RWPE2 (cell line): Measurements from ENCODE around the gene CRB1.

ENCODE experiments used
- ATAC-seq: fragments of 200-7000 bp; cut with Tn5 transposase; 3 replicates; pipeline ENCODE4 v1.9.1; 2021; ENCODE audit warnings: low read depth
- DNase-seq: peaks from one replicate; pipeline ENCODE4 v3.0.0-alpha.2; 2020; ENCODE audit warnings: low spot score
- H3K27ac ChIP-seq: fragments of 450-650 bp; 2 replicates; pipeline ENCODE4 v1.5.1; 2017; ENCODE audit warnings: mild to moderate bottlenecking; ENCODE audit not compliant: poor library complexity, severe bottlenecking
- H3K27me3 ChIP-seq: fragments of 250-450 bp; sonication (Bioruptor Pico); 2 replicates; pipeline ENCODE4 v1.5.1; 2021; ENCODE audit warnings: mild to moderate bottlenecking, moderate library complexity; ENCODE audit not compliant: insufficient read depth, poor library complexity, severe bottlenecking
- H3K36me3 ChIP-seq: fragments of 250-450 bp; sonication (Bioruptor Pico); 2 replicates; pipeline ENCODE4 v1.5.1; 2020; ENCODE audit warnings: low read depth, mild to moderate bottlenecking, moderate library complexity
- H3K4me1 ChIP-seq: fragments of 250-450 bp; sonication (Bioruptor Pico); 2 replicates; pipeline ENCODE4 v1.5.1; 2021; ENCODE audit warnings: mild to moderate bottlenecking, moderate library complexity; ENCODE audit not compliant: insufficient read depth, poor library complexity, severe bottlenecking
- H3K4me3 ChIP-seq: fragments of 250-450 bp; sonication (Bioruptor Pico); 2 replicates; pipeline ENCODE4 v1.5.1; 2021; ENCODE audit warnings: mild to moderate bottlenecking, moderate library complexity; ENCODE audit not compliant: severe bottlenecking
- H3K9me3 ChIP-seq: fragments of 250-450 bp; sonication (Bioruptor Pico); 2 replicates; pipeline ENCODE4 v1.5.1; 2021; ENCODE audit warnings: mild to moderate bottlenecking, moderate library complexity; ENCODE audit not compliant: severe bottlenecking
- TF ChIP-seq, protein P1 (sequence below): fragments of 450-650 bp; IDR thresholded peaks from one replicate; pipeline ENCODE4 v1.5.1; 2017; ENCODE audit warnings: mild to moderate bottlenecking, moderate library complexity; ENCODE audit not compliant: poor library complexity, severe bottlenecking

CRB1 gene

DNA sequence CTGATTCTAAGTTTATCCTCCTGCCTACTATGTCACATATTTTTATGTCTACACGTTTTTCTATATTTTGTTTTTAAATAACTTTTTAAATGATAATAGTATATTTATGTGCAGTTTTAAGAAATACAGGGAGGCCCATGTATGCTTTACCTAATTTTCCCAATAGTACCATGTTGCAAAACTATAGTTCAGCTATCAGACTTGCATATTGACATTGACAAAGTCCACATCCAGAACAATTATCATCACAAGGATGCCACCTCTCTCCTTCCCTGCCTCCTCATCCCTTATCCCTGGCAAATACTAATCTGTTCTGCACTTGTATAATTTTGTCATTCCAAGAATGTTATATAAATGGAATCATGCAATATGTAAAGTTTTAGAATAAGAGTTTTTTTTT lies 90.9 kb downstream of the CRB1 start:
- no peaks in the 10 kb centered on the region for H3K9me3 ChIP-seq
- DNase-seq (no peak), ATAC-seq (no peak)
- H3K4me1 ChIP-seq = no peaks in the 10 kb centered on the region
- no peak overlapping the region for H3K4me3 ChIP-seq
- H3K36me3 ChIP-seq = no peaks in the 10 kb centered on the region
- H3K27ac ChIP-seq = no peak overlapping the region
- TF ChIP-seq, protein P1, sequence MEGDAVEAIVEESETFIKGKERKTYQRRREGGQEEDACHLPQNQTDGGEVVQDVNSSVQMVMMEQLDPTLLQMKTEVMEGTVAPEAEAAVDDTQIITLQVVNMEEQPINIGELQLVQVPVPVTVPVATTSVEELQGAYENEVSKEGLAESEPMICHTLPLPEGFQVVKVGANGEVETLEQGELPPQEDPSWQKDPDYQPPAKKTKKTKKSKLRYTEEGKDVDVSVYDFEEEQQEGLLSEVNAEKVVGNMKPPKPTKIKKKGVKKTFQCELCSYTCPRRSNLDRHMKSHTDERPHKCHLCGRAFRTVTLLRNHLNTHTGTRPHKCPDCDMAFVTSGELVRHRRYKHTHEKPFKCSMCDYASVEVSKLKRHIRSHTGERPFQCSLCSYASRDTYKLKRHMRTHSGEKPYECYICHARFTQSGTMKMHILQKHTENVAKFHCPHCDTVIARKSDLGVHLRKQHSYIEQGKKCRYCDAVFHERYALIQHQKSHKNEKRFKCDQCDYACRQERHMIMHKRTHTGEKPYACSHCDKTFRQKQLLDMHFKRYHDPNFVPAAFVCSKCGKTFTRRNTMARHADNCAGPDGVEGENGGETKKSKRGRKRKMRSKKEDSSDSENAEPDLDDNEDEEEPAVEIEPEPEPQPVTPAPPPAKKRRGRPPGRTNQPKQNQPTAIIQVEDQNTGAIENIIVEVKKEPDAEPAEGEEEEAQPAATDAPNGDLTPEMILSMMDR = no peak
- H3K27me3 ChIP-seq = no peaks in the 10 kb centered on the region

DNA sequence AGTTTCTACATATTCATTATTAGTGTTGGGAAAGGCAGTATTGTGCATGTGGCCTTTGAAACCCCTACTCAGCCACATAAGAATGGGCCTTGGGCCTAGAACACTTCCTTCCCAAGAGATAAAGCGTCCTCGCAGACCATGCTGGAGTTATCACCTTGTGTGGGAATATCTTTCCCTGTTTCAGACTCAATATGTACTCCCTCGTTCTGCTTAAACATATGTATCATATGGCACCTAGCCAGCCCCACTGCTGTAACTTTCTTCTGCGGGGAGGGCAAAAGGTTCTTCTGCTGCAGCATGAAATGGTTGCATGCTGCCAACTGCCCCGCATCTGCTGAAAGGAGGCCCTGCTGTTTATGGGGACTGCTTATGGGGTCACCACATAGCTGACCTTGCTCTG lies 92.0 kb downstream of the CRB1 start:
- Histone ChIP-seq H3K4me1 (no peaks in the 10 kb centered on the region), H3K27ac (no peak overlapping the region), H3K4me3 (no peak overlapping the region), H3K27me3 (no peaks in the 10 kb centered on the region), H3K9me3 (no peaks in the 10 kb centered on the region), H3K36me3 (no peaks in the 10 kb centered on the region)
- TF ChIP-seq, protein P1 = no peak
- no peak for DNase-seq
- ATAC-seq = no peak

DNA sequence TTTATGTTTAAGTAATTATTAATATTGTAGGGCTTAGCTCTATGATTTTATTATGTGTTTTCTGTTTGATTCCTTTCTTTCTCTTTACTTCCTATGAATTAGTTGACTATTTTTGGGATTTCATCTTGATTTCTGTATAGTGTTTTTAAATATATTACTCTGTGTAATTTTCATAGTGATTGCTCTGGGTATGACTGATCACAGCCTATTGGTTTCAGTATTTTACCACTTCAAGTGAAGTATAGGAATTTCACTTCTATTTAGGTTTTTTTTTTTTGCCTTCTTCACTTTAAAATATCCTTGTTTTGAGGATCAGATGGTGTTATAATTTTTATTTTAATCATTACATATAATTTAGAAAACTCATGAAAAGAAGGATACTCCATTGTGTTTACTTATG lies 94.8 kb downstream of the CRB1 start:
- H3K4me1 ChIP-seq = no peaks in the 10 kb centered on the region
- H3K36me3 ChIP-seq = no peaks in the 10 kb centered on the region
- H3K27ac ChIP-seq = no peak overlapping the region
- no peak overlapping the region for H3K4me3 ChIP-seq
- H3K27me3 ChIP-seq = no peaks in the 10 kb centered on the region
- no peak for ATAC-seq
- TF ChIP-seq, protein P1 = no peak
- no peaks in the 10 kb centered on the region for H3K9me3 ChIP-seq
- DNase-seq = no peak

DNA sequence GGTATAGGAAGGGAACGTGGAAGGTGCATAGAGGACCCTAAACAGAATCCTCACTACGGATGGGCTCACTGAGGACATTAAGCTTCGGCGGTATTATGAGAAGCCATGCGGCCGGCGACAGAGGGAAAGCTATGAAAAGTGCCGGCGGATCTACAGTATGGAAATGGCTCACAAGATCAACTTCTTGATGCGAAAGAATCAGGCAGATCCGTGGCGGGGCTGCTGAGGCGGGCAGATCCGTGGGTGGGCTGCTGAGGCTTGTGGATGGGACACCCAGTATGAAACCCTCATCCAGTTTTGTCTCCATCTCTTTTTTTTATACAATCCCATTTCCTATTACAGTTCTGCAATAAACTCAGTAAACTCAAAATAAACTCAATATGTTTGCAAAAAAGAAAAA lies 95.8 kb downstream of the CRB1 start:
- no peaks in the 10 kb centered on the region for H3K9me3 ChIP-seq
- H3K27me3 ChIP-seq = no peaks in the 10 kb centered on the region
- DNase-seq (no peak), ATAC-seq (no peak)
- TF ChIP-seq, protein P1 = no peak
- no peaks in the 10 kb centered on the region for H3K4me1 ChIP-seq
- H3K4me3 ChIP-seq = no peak overlapping the region
- no peaks in the 10 kb centered on the region for H3K36me3 ChIP-seq
- H3K27ac ChIP-seq = no peak overlapping the region

DNA sequence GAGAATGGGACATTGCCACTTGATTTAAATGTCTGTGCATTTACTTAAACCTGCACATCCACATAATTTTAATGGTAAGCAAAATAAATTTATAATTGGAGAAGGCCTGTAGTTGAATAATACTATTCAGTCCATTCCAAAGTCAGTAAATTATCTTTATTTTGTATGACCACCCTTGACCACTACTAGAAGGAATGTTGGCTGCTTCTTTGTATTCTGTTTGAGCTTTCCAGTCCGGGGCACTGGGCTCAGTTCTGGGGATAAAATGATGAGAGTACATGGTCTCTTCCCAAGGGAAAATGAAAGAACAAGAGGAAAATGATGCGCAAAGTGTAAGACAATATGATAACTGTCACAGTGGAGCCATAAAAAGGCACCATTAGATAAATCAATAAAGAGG lies 98.9 kb downstream of the CRB1 start:
- no peak overlapping the region for H3K27ac ChIP-seq
- H3K36me3 ChIP-seq = no peaks in the 10 kb centered on the region
- no peak overlapping the region for H3K4me3 ChIP-seq
- H3K27me3 ChIP-seq = no peaks in the 10 kb centered on the region
- TF ChIP-seq, protein P1 = no peak
- no peak for ATAC-seq
- H3K9me3 ChIP-seq = no peaks in the 10 kb centered on the region
- H3K4me1 ChIP-seq = no peaks in the 10 kb centered on the region
- DNase-seq = no peak
